Keratinocyte (primary cell): ENCODE data around the gene SH3GL3.

Experiments
- CTCF ChIP-seq, 3 experiments: IDR thresholded peaks in 1 of 3; conservative IDR thresholded peaks in 1 of 3; optimal IDR thresholded peaks in 1 of 3; 2 replicates in 2 of 3; 3 replicates in 1 of 3; pipeline versions ENCODE3 to v1.5.1; 2011; ENCODE audit warnings: low read length in 3 of 3, mild to moderate bottlenecking in 3 of 3, moderate library complexity in 2 of 3, control low read depth in 1 of 3, inconsistent platforms in 1 of 3; ENCODE audit not compliant: insufficient read depth in 2 of 3; ENCODE audit errors: extremely low read depth in 1 of 3
- EZH2 ChIP-seq: IDR thresholded peaks from one replicate; pipeline ENCODE4 v1.6.1; 2012; ENCODE audit warnings: inconsistent platforms, mild to moderate bottlenecking, low read length, moderate library complexity

GRCh38 chr15:83570756-83571155 is 123.6 kb downstream of the SH3GL3 start:
- TF ChIP-seq CTCF (optimal IDR thresholded peaks at IDR 0.05 in 1 of 3, IDR thresholded peaks at IDR 0.05 in 1 of 3, conservative IDR thresholded peaks at IDR 0.05 in 1 of 3; ENCODE audit: extremely low read depth in 1 of 3, insufficient read depth in 2 of 3, low read length in 3 of 3) (no peak), EZH2 (no peak)
